GM12872 (cell line): ENCODE measurements around the gene NGEF.

Experiments used
- CTCF ChIP-seq: IDR thresholded peaks from 3 replicates; pipeline ENCODE4 v1.5.1; 2011; ENCODE audit warnings: low read depth, mild to moderate bottlenecking, low read length, moderate library complexity; ENCODE audit not compliant: insufficient read depth

NGEF gene

GRCh38 chr2:233033672-233034071 is 20.6 kb upstream of the NGEF start:
- TF ChIP-seq CTCF: no peak

- no peak for TF ChIP-seq CTCF
Observed at GRCh38 chr2:233032551-233033320, 19.7 kb upstream of the NGEF start, which contains the start of gene NEU2. Gene NEU2 (plus strand): TSS chr2:233032672. CDS start chr2:233032672, 0 bp downstream.

- TF ChIP-seq CTCF: no peak
Observed at GRCh38 chr2:233031556-233032500, 18.8 kb upstream of the NGEF start.

- no peak for TF ChIP-seq CTCF
Observed at GRCh38 chr2:233029321-233029720, 16.3 kb upstream of the NGEF start.

- TF ChIP-seq CTCF: no peak
Observed at GRCh38 chr2:233026198-233026813, 13.2 kb upstream of the NGEF start.

GRCh38 chr2:233025706-233026105 is 12.7 kb upstream of the NGEF start:
- no peak for TF ChIP-seq CTCF
